Esophagus muscularis mucosa (tissue), 4 donors: ENCODE data around the gene CFAP107. TPM values are rescaled to one million over a fixed set of nuclear protein-coding genes. Genes with fewer than 3 reads are reported as not detected.
A peak's percentile ranks its signal among the peaks of the same experiment; 100 is the strongest.
"Not testable (repeated sequence)": the region's sequence is repeated elsewhere in the genome, so short reads cannot be mapped to it uniquely, and the experiment has no call there.

Experiments
- DNase-seq: peaks from one replicate; pipeline ENCODE4 v3.0.0-alpha.2; 2017; ENCODE audit errors: extremely low spot score
- H3K27ac ChIP-seq, 4 donors: fragments of 200-600 bp; sonication (generic); replicated peaks in 1 of 4; 1 replicate in 3 of 4; 2 replicates in 1 of 4; pipeline ENCODE4 v1.5.1; 2016 to 2019; ENCODE audit warnings: mild to moderate bottlenecking in 1 of 4
- H3K27me3 ChIP-seq, 4 donors: fragments of 200-600 bp; sonication (generic); one replicate each; pipeline versions ENCODE4 v1.5.1 to v1.6.0; 2016 to 2019
- H3K36me3 ChIP-seq, 4 donors: fragments of 200-600 bp; sonication (generic); one replicate each; pipeline ENCODE4 v1.5.1; 2016 to 2019
- H3K4me1 ChIP-seq, 4 donors: fragments of 200-600 bp; sonication (generic); one replicate each; pipeline ENCODE4 v1.5.1; 2016 to 2019
- H3K4me3 ChIP-seq, 4 donors: fragments of 200-600 bp; sonication (generic); 1 replicate in 2 of 4; 2 replicates in 2 of 4; pipeline ENCODE4 v1.5.1; 2016 to 2019; ENCODE audit warnings: mild to moderate bottlenecking in 4 of 4, moderate library complexity in 1 of 4
- H3K9me3 ChIP-seq, 4 donors: fragments of 200-600 bp; sonication (generic); 1 replicate in 3 of 4; 2 replicates in 1 of 4; pipeline ENCODE4 v1.5.1; 2016 to 2019
- CTCF ChIP-seq, 3 experiments: fragments of 200-600 bp in 2 of 3; fragments of 450-650 bp in 1 of 3; sonication (generic) in 2 of 3; IDR thresholded peaks; one replicate each; pipeline ENCODE4 v1.5.1; 2017 to 2019; ENCODE audit warnings: antibody characterized with exemption in 3 of 3, mild to moderate bottlenecking in 2 of 3, moderate library complexity in 1 of 3
- EP300 ChIP-seq: sonication (generic); formaldehyde crosslinking; IDR thresholded peaks from one replicate; pipeline ENCODE4 v1.6.1; 2017; ENCODE audit warnings: antibody characterized with exemption
- POLR2A ChIP-seq: fragments of 450-650 bp; IDR thresholded peaks from one replicate; pipeline ENCODE4 v1.6.1; 2017; ENCODE audit warnings: antibody characterized with exemption, moderate library complexity, mild to moderate bottlenecking, low read depth
- POLR2AphosphoS5 ChIP-seq, 2 donors: sonication (generic); formaldehyde crosslinking; IDR thresholded peaks; one replicate each; pipeline ENCODE4 v1.6.1; 2017; ENCODE audit warnings: antibody characterized with exemption in 2 of 2
- WGBS: methylation state at CpG from one replicate; pipeline ENCODE4 v1.1.5; 2018; 5-methylcytosine and 5-hydroxymethylcytosine counted together
- intact Hi-C: fragments of 100-400 bp; cut with DNase I; formaldehyde crosslinking; loops from one replicate; pipeline ENCODE4 v1.15.1; 2023
- total RNA-seq, 4 donors: library from RNA; depleted of rRNA; stranded (reverse); fragments of >200 nt; gene quantifications; one replicate each; pipeline versions ENCODE4 v1.1.0 to v1.2.1, GENCODE V29; 2016

Gene CFAP107
- total RNA-seq, 4 donors from 2014 or later: not detected

- Histone ChIP-seq H3K27ac (no peak overlapping the region), H3K36me3 (no peaks in the 10 kb centered on the region), H3K27me3 (peaks cover 0 to 14% (median 0%) of the 10 kb centered on the region in 4 donors), H3K9me3 (no peaks in the 10 kb centered on the region), H3K4me1 (no peaks in the 10 kb centered on the region), H3K4me3 (no peak overlapping the region)
- intact Hi-C loops: no loop called here
- DNase-seq: peak; percentile 62
- TF ChIP-seq POLR2AphosphoS5 (IDR thresholded peaks at IDR 0.05) (no peak), POLR2A (no peak), EP300 (no peak), CTCF (IDR thresholded peaks at IDR 0.05) (no peak)
- WGBS: 84% methylated on average over 7 of the region's 7 CpGs
Measured at GRCh38 chr1:12717301-12717838, 28.6 kb upstream of the CFAP107 start.

DNA sequence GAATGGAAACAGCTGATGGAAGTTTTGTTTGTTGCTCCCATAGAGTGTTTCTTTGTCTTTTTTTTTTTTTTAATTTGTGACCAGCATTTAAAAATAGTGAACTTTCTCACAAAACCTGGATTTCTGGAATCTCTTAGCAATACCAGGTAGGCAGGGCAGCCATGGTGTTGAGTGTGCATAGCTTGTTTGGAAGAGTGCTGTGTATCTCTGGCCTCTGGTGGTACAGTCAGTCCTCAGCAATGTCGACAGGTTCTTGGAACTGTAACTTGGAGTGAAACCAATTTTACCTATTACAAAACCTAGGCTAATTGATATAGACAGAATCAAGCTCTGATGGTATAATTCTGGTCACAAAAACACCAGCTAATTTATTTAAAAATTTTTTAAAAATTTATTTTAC, 23.4 kb upstream of the CFAP107 start:
- Histone ChIP-seq H3K4me1 (no peaks in the 10 kb centered on the region), H3K27ac (no peak overlapping the region), H3K27me3 (peaks cover 0 to 14% (median 0%) of the 10 kb centered on the region in 4 donors), H3K9me3 (no peaks in the 10 kb centered on the region), H3K4me3 (no peak overlapping the region), H3K36me3 (no peaks in the 10 kb centered on the region)
- 83% methylated on average over 1 of the region's 1 CpG for WGBS
- DNase-seq: peak; percentile 53
- TF ChIP-seq EP300: no peak
- no peak for TF ChIP-seq POLR2A
- TF ChIP-seq POLR2AphosphoS5 (IDR thresholded peaks at IDR 0.05): no peak
- no peak for TF ChIP-seq CTCF (IDR thresholded peaks at IDR 0.05)
- intact Hi-C loops: no loop called here

- 88% methylated on average over 2 of the region's 2 CpGs for WGBS
- Histone ChIP-seq H3K36me3 (no peaks in the 10 kb centered on the region), H3K9me3 (peaks cover 0 to 34% (median 24%) of the 10 kb centered on the region in 4 donors), H3K27me3 (no peaks in the 10 kb centered on the region), H3K27ac (no peak overlapping the region), H3K4me3 (no peak overlapping the region), H3K4me1 (no peaks in the 10 kb centered on the region)
- TF ChIP-seq EP300 (no peak), POLR2AphosphoS5 (IDR thresholded peaks at IDR 0.05) (no peak), POLR2A (no peak), CTCF (IDR thresholded peaks at IDR 0.05) (no peak)
- peak; percentile 34 for DNase-seq
- intact Hi-C loops: no loop called here
Measured at GRCh38 chr1:12728391-12728790, 17.6 kb upstream of the CFAP107 start.

- WGBS: 94% methylated on average over 1 of the region's 1 CpG
- peak; percentile 31 for DNase-seq
- intact Hi-C loops: no loop called here
- Histone ChIP-seq H3K4me1 (no peaks in the 10 kb centered on the region), H3K4me3 (no peak overlapping the region), H3K36me3 (no peaks in the 10 kb centered on the region), H3K27ac (no peak overlapping the region), H3K9me3 (peaks cover 0 to 37% (median 24%) of the 10 kb centered on the region in 4 donors), H3K27me3 (peaks cover 0 to 6% (median 0%) of the 10 kb centered on the region in 4 donors)
- no peak for TF ChIP-seq POLR2A
- no peak for TF ChIP-seq CTCF (IDR thresholded peaks at IDR 0.05)
- no peak for TF ChIP-seq POLR2AphosphoS5 (IDR thresholded peaks at IDR 0.05)
- TF ChIP-seq EP300: no peak
Measured at GRCh38 chr1:12730156-12730555, 15.8 kb upstream of the CFAP107 start.

DNA sequence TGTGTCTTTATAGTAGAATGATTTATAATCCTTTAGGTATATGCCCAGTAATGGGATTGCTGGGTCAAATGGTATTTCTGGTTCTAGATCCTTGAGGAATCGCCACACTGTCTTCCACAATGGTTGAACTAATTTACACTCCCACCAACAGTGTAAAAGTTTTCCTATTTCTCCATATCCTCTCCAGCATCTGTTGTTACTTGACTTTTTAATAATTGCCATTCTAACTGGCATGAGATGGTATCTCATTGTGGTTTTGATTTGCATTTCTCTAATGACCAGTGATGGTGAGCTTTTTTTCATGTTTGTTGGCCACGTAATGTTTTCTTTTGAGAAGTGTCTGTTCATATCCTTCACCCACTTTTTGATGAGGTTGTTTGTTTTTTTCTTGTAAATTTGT, 14.9 kb upstream of the CFAP107 start:
- H3K27ac ChIP-seq, H3K4me3 ChIP-seq, DNase-seq, intact Hi-C loops, H3K36me3 ChIP-seq, H3K4me1 ChIP-seq: not testable (repeated sequence)
- WGBS: 69% methylated on average over 2 of the region's 2 CpGs
- Histone ChIP-seq H3K9me3 (peaks cover 0 to 41% (median 24%) of the 10 kb centered on the region in 4 donors), H3K27me3 (peaks cover 0 to 11% (median 0%) of the 10 kb centered on the region in 4 donors)
